Stimulated activated CD8-positive, alpha-beta memory T cell treated with anti-CD3 and anti-CD28 coated beads, Interleukin-15, amount 100 ng/mL, for 24 hours (primary cell): ENCODE data around the gene TPST2.

ENCODE experiments used
- DNase-seq: peaks from one replicate; pipeline ENCODE4 v3.0.0-alpha.2; 2020; ENCODE audit warnings: low read depth

The TPST2 gene

GRCh38 chr22:26489447-26490036 lies 100.4 kb downstream of the TPST2 start:
- DNase-seq: no peak

DNA sequence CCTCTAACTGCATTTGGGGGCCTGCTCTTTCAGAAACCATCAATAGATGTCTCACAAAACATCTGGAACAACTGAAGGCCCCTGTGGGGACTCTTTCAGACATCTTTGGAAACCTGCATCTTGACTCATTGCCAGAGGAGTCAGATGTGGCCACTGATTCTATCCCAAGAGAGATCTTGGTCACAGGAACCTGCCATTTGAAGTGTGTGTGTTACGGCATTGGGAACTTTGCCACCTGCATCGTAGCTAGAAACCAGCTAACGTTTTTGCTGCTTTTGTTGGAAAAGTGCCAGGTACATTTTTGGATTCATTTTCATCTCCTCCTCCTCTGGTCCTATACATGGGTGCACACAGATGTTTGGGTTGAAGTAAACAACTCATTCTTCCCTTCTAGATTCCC lies 101.9 kb downstream of the TPST2 start:
- DNase-seq: no peak

DNA sequence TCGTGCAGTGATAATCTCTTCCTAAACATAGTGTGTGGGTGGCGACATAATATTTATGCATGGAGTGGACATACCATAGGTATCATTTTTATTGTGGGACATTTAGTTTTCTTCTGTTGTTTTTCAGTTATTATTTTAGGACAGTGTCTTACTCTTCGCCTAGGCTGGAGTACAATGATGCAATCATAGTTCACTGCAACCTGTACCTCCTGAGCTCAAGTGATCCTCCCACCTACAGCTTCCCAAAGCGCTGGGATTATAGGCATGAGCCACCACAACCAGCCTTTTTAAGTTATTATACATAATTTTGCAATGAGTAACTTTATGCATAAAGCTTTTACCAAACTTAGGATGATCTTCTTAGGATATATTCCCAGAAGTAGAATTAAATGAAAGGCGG lies 103.5 kb downstream of the TPST2 start:
- no peak for DNase-seq

- DNase-seq: no peak
Measured at GRCh38 chr22:26485806-26486390, 104.0 kb downstream of the TPST2 start.

DNA sequence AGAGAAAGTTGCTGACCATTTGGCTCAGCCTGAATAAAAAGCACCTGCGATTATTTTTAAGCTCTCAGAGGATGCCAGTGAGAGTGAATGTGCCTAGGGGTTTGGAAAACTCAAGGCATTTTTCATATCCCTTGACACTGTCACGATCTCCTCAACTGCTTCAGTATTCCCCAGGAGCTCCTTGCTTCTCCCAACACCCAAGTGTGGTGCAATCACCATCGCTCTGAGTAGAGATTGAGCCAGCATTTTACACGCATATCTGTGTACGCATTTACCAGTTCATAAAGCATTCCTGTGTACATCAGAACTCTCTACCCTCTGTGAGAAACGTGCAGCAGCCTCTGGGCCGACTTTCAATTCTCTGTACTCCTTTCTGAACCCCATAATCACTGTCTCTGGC lies 104.9 kb downstream of the TPST2 start:
- DNase-seq: no peak

DNA sequence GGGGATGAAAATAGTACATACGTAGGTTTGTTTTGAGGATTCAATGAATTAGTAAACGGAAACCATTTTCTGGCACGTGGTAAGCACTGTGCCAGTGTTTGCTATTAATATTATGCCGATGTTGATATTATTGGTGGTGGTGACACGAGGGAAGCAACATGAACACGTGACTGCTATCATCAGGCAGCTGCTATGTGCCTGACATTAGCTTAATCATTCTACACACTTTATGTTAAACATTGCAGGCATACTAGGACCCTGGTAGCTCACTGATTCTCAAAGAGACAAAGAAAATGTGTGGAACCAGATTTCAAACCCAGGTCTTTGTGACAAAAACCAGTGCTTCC lies 105.6 kb downstream of the TPST2 start:
- no peak for DNase-seq

DNA sequence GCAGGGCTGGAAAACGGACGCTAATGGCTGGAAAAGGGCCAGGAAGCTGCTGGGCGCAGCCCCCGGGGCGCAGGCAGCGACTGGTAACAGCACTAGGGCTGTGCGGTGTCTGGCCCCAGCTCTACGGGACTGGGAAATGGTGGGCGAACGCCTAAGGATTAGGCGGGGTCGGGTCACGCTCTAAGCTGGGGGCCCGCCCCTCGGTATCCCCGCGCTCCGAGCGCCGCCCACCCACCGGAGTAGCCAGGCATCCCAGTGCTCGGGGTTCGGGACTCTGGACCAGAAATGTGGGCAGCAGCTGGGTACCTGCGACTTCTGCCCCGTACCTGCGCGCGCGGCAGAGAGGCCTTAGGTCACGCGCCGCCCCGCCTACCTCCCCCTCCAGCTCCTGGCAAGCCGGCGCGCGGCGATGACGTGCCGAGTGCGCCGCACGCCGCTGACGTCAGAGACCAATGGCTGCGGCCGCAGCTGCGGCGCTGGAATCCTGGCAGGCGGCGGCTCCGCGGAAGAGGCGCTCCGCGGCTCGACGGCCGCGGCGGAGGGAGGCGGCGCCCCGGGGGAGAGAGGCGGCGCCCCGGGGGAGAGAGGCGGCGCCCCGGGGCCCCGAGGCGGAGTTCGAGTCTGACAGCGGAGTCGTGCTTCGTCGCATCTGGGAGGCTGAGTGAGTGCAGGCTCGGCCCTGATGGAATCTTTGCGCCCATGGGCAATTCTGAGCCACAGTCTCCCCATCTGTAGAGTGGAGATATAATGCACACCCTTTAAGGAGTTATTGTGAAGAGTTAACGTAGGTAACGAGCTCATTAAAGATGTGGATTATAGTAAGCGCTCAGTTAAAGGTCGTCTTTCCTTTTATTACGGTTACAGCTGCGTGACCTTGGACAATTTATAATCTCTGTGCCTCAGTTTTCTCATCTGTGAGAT lies 106.2 kb downstream of the TPST2 start, which contains the start of the genes HPS4 and SRRD:
Gene HPS4, minus strand, starts transcription at position 345 of the 921 bp plus-strand sequence. CDS start 2,021 bp downstream, outside the sequence.
Gene SRRD, plus strand, starts transcription at position 439 of the 921 bp plus-strand sequence. Its CDS starts 14 bp downstream, at position 453.
- DNase-seq: peak; percentile 93

GRCh38 chr22:26483043-26483438 lies 106.9 kb downstream of the TPST2 start:
- no peak for DNase-seq

- DNase-seq: no peak
Measured at GRCh38 chr22:26482161-26482560, 107.8 kb downstream of the TPST2 start.

- DNase-seq: no peak
Measured at GRCh38 chr22:26481694-26482093, 108.2 kb downstream of the TPST2 start.

DNA sequence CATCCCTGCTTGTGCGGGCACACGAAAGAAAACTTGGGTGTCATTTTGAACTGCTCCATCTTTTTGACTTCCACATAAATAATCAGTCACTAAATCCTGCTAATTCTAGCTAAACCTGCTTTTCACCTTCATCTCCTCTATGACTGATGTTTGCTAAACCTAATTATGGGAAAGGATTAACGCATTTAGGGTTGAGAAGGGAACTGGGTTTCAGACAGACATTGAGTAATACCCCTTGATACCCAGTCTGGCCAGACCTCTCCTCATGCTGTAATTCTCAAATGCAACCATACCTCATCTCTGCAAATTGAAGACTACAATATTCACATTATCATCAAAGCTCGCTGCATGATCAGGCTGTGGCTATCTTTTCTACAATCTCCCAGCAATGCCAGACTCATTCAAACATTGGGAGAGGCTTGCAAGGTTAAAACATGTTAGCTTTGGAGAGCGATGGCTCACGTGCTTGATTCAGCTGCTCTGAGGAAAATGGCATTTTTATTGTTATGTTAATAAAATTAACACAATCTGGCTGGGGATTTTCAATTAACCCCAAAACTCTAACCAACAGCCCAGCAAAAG lies 108.7 kb downstream of the TPST2 start:
- no peak for DNase-seq

DNA sequence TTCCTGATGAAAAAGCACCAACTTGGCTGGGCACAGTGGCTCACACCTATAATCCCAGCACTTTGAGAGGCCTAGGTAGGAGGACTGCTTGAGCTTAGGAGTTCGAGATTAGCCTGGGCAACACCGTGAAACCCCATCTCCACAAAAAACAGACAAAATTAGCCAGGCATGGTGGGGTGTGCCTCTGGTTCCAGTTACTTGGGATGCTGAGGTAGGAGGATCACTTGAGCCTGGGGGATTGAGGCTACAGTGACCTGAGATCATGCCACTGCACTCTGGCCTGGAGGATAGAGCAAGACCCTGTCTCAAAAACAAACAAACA lies 109.4 kb downstream of the TPST2 start:
- DNase-seq: no peak

DNA sequence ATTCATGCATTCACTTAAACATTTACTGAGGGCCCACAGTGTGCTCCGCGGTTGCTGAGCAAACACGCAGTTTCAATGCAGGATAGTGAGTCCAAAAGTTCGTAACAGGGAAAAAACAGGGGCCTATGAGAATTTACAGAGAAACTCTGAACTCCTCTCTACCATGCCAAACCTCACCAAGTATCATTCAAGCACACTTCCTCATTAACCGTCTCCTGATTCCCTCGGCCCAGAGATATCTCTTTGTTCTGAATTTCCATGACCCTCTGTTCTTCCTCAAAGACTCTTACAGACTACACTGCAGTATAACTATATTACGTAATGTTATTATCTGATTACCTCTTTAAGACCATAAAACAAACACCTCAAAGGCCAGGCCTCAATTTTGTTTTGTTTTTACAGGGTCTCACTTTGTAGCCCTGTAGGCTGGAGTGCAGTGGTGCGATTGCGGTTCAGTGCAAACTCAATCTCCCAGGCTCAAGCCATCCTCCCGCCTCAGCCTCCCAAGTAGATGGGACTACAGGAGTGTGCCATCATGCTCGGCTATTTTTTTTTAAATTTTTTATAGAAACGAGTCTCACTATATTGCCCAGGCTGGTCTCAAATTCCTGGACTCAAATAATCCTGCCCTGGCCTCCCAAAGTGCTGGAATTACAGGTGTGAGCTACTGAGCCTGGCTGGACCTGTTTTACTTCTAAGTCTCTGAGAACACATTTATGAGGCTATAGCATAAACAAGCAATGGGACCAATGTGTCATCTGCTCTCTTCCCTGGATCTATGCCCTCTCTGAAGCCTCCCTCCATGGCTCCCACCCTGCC lies 109.9 kb downstream of the TPST2 start:
- DNase-seq: no peak

GRCh38 chr22:26479043-26479791 lies 110.7 kb downstream of the TPST2 start:
- DNase-seq: no peak

DNA sequence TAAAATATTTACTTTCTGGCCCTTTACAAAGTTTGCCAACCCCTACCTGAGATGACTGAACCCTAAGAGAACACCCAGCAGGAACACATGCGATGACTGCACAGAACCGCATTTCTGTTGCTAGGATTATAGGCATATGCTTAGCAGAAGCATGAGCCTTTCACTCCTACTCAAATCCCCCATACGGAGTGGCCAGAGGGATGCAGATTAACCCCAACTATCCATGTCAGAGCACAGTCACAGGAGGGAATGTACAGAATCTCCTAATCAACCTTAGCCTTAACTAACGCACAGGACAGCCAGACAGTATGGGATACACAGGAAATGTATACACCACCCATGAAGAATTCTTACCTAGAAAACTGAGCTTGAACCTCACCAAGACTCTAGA lies 112.6 kb downstream of the TPST2 start:
- no peak for DNase-seq

DNA sequence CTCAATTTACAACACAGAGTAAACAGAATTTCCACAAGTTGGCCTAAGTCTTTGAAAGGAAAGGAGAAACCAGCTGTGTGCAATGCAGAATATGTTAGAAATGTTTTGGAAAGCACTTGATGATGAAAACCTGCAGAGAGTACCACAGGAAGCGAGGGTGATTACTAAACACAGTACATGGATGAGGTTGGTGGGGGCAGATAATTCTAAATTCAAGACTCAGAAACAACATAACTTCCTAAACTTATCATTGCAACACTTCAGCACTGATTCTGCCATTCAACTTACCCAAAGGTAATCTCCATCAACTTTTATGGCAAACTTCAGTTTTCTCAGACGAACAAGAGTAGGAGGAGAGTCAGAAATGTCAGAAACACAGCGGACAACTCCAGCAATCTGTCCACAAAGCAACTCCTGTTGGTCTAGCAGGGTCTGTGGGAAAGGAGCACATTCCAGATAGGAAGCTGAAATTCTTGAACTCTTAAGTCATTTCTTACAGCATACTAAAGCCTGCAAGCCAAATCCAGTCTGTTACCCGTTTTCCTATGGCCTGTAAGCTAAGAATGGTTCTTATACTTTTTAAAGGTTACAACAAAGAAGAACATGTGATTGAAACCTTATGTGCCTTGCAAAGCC lies 113.1 kb downstream of the TPST2 start:
- DNase-seq: no peak

DNA sequence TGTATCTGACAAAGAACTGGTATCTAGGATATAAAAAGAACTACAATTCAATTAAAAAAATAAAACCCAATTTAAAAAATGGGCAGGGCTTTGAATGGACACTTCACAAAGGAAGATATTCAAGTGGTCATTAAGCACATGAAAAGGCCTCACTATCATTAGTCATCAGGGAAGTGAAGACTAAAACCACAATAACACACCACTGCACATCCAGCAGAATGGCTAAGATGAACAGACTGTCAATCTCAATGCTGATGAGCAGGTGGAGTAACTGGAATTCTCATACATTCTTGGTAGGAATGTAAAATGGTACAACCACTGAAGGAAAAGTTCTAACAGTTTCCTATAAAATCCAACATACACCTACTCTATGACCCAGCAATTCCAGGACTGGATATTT lies 115.2 kb downstream of the TPST2 start:
- DNase-seq: no peak
